ENCODE data around the gene ADAMTS9.

Gene ADAMTS9

GRCh38 chr3:64530434-64531049 is 157.3 kb downstream of the ADAMTS9 start:
- no peak for DNase-seq

DNA sequence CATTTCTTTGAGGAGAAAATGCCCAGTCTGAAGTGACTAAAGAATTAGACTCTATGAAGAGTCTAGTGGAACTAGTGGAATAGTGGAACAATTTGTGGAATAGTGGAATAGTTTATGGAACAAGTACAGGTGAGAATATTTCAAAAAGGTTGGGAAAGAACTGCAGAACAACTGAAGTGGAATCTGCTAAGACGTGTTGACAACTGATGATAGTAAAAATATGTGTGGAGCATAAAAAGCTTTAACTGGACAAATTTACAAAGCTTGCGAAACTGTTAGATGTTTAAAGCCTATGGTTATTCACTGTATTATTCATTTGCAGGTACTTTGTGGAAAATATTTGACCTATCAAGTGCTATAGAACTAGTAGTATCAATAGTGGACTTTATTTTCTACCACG is 164.5 kb downstream of the ADAMTS9 start:
- DNase-seq, result no peak

GRCh38 chr3:64520334-64520733 is 167.5 kb downstream of the ADAMTS9 start:
- DNase-seq, result no peak

GRCh38 chr3:64518950-64519349 is 168.8 kb downstream of the ADAMTS9 start:
- DNase-seq, result no peak

- DNase-seq, result no peak
Observed at GRCh38 chr3:64518496-64518895, 169.3 kb downstream of the ADAMTS9 start.

DNA sequence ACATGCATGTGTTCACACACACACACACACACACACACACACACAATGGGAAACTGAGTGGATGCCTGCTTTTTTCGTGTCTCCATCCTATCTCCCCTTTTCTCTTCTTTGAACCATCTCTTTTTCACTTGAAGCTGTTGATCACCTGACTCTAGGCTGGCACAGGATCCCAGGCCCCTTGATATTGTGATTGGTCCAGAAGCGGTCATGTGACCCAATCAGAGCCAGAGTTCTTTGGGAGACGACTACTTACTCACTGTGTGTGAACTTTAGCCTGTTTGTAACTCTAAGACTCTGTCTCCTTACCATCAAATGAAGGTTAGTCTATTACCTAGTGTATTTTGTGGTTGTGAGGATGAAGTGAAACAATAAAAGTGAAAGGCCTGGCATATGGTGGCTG is 172.9 kb downstream of the ADAMTS9 start:
- DNase-seq, result no peak

DNA sequence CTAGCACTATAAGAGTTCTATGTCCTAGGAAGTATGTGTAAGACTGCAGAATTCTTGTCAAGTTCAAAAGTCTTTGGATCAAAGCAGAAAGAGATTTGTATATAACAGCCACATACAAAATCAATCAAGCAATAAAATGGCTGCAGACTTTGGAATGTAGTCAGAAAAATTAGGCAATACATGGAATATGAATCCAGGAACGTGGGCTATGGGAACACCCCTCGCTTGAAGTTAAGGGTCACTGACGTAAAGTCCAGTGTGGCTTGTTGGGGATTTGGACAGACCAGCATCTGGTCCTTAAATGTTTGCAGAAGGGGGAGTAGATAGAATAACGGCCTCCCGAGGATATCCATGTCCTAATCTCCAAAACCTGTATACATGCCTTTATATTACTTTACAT is 178.6 kb downstream of the ADAMTS9 start:
- no peak for DNase-seq

- DNase-seq, result no peak
Observed at GRCh38 chr3:64508140-64508539, 179.7 kb downstream of the ADAMTS9 start.

- no peak for DNase-seq
Observed at GRCh38 chr3:64506255-64506654, 181.5 kb downstream of the ADAMTS9 start.

DNA sequence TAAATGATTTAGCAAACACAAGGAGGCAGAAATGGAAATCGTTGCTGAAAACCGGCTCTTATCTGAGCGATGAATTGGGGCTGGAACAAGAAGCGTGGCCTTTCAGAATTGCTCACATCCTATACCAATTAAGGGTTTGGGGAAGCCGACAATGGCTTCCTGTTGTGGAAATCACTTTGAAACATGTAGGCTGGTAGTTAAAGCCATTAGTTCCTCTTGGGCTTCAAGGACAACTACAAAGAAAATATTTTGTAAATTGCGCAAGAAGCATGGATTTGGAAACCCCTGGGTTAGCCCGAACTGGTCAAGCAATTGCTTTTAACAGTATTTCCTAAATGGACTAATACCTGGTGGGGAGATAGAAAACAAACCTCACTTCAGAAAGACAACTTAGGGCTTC is 182.4 kb downstream of the ADAMTS9 start:
- no peak for DNase-seq

GRCh38 chr3:64502284-64502683 is 185.5 kb downstream of the ADAMTS9 start:
- no peak for DNase-seq

GRCh38 chr3:64501298-64501906 is 186.4 kb downstream of the ADAMTS9 start:
- DNase-seq, result no peak

DNA sequence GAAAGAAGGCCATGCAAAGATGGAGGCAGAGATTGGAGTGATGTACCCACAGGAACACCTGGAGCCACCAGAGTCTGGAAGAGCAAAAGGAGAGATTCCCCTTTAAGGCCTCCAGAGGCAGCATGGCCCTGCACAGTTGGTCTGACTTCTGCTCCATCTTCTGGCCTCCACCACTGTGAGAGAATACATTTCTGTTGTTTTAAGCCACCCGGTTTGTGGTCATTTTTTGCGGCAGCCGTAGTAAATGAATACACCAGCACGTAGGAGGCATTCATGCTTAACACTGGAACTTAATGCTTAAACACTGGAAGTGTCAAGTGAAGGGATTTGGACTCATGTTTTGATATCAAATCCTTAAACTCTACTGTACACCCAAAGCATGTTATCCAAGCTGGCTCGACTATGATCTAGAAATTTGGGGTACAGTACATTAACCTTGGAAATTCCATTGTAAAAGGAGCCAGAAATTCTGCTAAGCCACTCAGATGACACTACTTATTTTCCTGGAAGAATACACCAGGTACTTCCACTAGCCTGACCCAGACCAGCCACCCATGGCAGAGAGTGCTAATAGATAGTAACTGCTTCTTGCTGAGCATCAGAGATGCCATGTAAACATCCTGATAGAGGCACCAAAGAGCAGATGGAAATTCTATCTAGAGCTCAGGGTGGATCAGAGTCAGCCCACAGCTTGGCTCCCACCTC is 190.9 kb downstream of the ADAMTS9 start:
- no peak for DNase-seq

DNA sequence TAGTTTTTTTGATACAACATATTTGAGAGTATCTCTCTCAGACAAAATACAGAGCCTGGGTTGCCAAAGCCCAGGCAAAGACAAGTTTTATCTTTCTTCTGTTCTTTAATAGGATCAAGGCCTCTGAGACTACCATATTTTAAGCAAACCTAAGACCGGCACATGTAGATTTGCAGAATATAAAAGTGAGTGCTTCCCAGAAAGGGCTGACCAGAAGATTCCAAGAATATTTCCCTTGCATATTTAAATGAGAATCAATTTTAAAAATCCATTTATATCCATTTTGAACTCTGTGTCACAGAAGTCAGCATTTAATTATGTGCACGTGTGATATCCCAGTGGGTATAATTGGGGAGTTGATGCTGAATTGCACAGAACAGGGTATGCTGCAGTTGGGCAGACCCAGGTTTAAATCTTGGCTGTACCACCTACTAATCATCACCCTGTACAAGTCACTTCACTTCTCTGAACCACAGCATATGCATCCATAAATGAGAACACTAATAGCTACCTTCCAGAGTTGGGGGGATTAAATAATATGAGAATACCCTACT is 191.9 kb downstream of the ADAMTS9 start:
- no peak for DNase-seq

DNA sequence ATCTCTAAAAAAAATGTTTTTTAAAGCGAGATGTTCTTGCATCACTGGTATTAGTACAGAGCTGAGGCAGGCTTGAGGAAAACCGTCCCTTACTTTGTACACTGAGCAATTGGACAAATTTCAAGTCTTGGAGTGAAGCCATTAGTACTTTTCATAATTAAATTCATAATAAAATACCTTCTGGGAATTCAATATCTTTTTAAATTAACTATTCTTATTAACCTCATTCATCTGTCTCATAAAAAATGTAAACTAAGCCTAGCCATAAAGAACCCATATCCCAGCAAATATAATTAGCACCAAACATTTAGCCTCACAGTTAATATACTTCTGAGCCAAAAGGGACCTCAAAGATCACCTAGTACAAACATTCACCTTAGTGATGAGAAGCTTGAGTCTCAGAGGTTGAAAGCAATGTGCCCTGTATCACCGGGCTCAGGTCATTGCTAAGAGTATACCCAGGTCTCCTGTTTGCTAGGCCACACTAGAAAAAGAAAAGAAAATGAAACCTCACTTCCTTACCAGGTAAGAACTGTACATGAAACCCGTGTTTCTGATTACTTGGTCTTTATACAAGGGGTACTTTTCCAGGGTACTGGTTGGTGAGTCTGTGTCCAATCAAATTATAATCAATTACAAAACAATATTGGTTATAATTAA is 192.5 kb downstream of the ADAMTS9 start:
- no peak for DNase-seq

DNA sequence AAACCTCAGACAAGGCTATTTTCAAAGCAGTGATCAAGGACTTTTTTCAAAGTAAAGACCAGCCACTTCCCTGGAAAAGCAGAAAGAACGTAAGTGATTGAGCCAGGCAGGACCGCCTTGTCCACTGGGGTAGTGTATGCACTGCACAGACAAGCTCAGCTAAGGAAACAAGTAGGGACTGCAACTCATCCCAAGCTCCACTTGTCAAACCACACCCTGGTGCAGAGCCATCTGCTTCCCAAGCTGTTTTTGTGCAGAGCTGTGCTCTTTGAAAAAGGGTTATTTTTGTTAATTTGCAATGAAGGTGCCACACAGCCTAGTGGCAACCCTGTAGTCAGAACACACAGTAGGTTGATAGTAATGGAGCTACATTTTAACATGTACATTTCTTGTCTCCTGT is 193.3 kb downstream of the ADAMTS9 start:
- DNase-seq, result no peak

DNA sequence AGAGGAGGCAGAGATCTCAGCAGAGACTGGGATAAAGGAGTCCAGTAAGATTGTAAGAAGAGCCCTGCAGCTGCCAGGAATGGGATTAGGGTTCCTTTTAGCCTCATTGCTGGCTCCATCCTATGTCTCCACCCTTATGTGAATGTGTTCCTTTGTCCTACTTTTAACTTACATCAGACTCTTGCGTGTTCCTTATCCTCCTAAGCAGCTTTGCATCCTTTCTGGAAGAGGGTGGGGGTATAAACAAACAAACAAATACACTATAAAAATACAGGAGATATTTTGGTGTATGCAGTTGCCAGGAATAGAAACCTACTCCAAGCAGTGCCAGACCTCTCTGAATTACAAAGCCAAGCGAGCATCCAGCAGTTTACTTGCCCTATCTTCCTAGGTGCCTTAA is 194.7 kb downstream of the ADAMTS9 start:
- no peak for DNase-seq

GRCh38 chr3:64491843-64492242 is 196.0 kb downstream of the ADAMTS9 start:
- DNase-seq, result no peak

DNA sequence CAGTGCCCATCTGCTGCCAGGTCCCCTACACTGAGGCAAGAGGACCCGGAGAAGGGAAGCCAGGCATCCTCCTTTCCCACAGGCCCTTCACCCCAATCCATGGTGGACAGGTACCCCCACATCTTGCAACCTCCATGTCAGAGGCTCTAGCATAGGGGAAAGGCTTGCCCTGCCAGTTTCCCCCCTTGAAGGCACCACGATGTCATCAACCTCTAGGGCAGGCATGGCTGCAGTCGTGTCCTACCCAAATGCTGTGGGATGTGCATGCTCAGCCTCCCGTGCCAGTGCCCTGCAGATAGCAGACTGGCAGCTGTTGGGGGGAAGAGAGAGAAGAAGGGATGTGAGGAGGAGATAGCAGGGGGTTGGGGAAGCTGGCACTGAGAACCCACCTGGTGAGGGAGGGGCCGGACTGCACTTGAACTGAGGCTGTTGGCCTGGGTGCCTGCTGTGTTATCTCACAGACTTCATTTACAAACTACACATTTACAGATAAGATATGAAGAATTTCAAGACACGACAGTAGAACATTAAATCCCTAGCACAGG is 197.5 kb downstream of the ADAMTS9 start:
- no peak for DNase-seq

- no peak for DNase-seq
Observed at GRCh38 chr3:64489361-64490044, 198.3 kb downstream of the ADAMTS9 start.

GRCh38 chr3:64488939-64489338 is 198.9 kb downstream of the ADAMTS9 start:
- DNase-seq, result no peak

DNA sequence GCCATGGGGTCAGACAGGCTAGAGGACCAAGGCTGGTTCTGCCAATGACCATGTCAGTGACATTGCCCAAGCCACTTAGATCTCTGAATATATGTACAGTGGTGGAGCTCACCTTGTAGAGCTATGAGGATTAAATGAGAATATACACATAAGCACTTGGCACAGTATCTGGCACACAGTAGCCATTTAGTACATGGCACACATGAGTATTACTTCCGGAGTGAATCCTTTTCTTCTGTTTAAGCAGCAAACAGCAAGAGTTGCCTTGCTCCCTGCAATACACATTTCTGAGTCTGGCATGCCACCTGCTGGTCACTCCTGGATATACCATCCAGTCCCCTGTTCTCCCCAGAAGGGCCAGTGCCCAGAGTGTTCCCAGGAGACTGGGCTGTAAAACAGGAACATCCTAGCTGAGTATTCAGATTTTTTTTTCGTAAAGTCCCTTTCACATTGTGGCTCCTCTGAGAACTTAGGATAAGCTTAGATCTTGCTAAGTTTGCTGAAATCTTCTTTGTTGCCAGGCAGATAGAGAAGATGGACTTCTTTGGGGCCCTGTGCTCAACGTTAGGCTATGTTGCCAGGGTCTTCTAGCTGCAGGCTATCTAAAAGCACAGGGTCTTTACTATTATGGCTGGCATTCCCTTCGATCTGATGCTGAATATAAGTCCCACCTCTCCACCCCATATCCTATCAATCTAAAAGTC is 203.4 kb downstream of the ADAMTS9 start:
- DNase-seq, result peak; percentile 60
